ENCODE results near the gene PHEX. TPM values are rescaled to one million over a fixed set of nuclear protein-coding genes. Genes with fewer than 3 reads are reported as not detected.

PHEX gene
- total RNA-seq, 1 donor from 2014 or later = 0.93 TPM

GRCh38 chrX:22041907-22042530 is 9.9 kb downstream of the PHEX start:
- ATAC-seq (no peak), DNase-seq (no peak)
- Histone ChIP-seq H3K36me3 (no peaks in the 10 kb centered on the region), H3K27ac (no peak overlapping the region), H3K27me3 (no peaks in the 10 kb centered on the region), H3K4me3 (no peak overlapping the region), H3K9me3 (no peaks in the 10 kb centered on the region), H3K4me1 (no peaks in the 10 kb centered on the region)
- no peak for TF ChIP-seq CTCF (IDR thresholded peaks at IDR 0.05)
- intact Hi-C loops (cut with DNase I) = no loop called here

GRCh38 chrX:22043872-22044271 is 11.7 kb downstream of the PHEX start:
- DNase-seq (no peak), ATAC-seq (no peak)
- no peak overlapping the region for H3K4me3 ChIP-seq
- no peaks in the 10 kb centered on the region for H3K4me1 ChIP-seq
- H3K27ac ChIP-seq = no peak overlapping the region
- H3K36me3 ChIP-seq = no peaks in the 10 kb centered on the region
- no peaks in the 10 kb centered on the region for H3K9me3 ChIP-seq
- no peak for TF ChIP-seq CTCF (IDR thresholded peaks at IDR 0.05)
- intact Hi-C loops (cut with DNase I) = no loop called here
- H3K27me3 ChIP-seq = no peaks in the 10 kb centered on the region

- ATAC-seq = no peak
- no peaks in the 10 kb centered on the region for H3K4me1 ChIP-seq
- H3K9me3 ChIP-seq = no peaks in the 10 kb centered on the region
- H3K4me3 ChIP-seq = no peak overlapping the region
- no peak for TF ChIP-seq CTCF (IDR thresholded peaks at IDR 0.05)
- intact Hi-C loops (cut with DNase I) = no loop called here
- DNase-seq = no peak
- no peak overlapping the region for H3K27ac ChIP-seq
- H3K36me3 ChIP-seq = no peaks in the 10 kb centered on the region
- no peaks in the 10 kb centered on the region for H3K27me3 ChIP-seq
These were observed 15.3 kb downstream of the PHEX start for GRCh38 chrX:22047468-22047867.

GRCh38 chrX:22053481-22053880 is 21.4 kb downstream of the PHEX start:
- Histone ChIP-seq H3K4me3 (no peak overlapping the region), H3K9me3 (no peaks in the 10 kb centered on the region), H3K27ac (no peak overlapping the region), H3K4me1 (no peaks in the 10 kb centered on the region), H3K36me3 (no peaks in the 10 kb centered on the region), H3K27me3 (no peaks in the 10 kb centered on the region)
- intact Hi-C loops (cut with DNase I) = no loop called here
- ATAC-seq (no peak), DNase-seq (no peak)
- no peak for TF ChIP-seq CTCF (IDR thresholded peaks at IDR 0.05)

- intact Hi-C loops (cut with DNase I) = no loop called here
- Histone ChIP-seq H3K36me3 (no peaks in the 10 kb centered on the region), H3K9me3 (no peaks in the 10 kb centered on the region), H3K27ac (no peak overlapping the region), H3K4me1 (no peaks in the 10 kb centered on the region), H3K27me3 (no peaks in the 10 kb centered on the region), H3K4me3 (no peak overlapping the region)
- ATAC-seq = peak; percentile 47
- no peak for DNase-seq
- TF ChIP-seq CTCF (IDR thresholded peaks at IDR 0.05) = no peak
These were observed 24.1 kb downstream of the PHEX start for GRCh38 chrX:22056235-22056634.

GRCh38 chrX:22057667-22058066 is 25.5 kb downstream of the PHEX start:
- intact Hi-C loops (cut with DNase I) = no loop called here
- Histone ChIP-seq H3K4me3 (no peak overlapping the region), H3K27me3 (no peaks in the 10 kb centered on the region), H3K4me1 (no peaks in the 10 kb centered on the region), H3K9me3 (no peaks in the 10 kb centered on the region), H3K36me3 (no peaks in the 10 kb centered on the region), H3K27ac (no peak overlapping the region)
- no peak for ATAC-seq
- TF ChIP-seq CTCF (IDR thresholded peaks at IDR 0.05) = no peak
- no peak for DNase-seq

Measured in upper lobe of right lung (tissue), 1 donor.